ENCODE measurements around the gene TRANK1.
"Not testable (repeated sequence)": the region's sequence is repeated elsewhere in the genome, so short reads cannot be mapped to it uniquely, and the experiment has no call there.

The TRANK1 gene

GRCh38 chr3:36881735-36882134 is 63.1 kb downstream of the TRANK1 start:
- DNase-seq, result no peak

- DNase-seq, result not testable (repeated sequence)
Observed at GRCh38 chr3:36879842-36880241, 65.0 kb downstream of the TRANK1 start.

- DNase-seq, result no peak
Observed at GRCh38 chr3:36877930-36878685, 66.7 kb downstream of the TRANK1 start.

- no peak for DNase-seq
Observed at GRCh38 chr3:36876181-36876936, 68.5 kb downstream of the TRANK1 start.

- no peak for DNase-seq
Observed at GRCh38 chr3:36875397-36875796, 69.5 kb downstream of the TRANK1 start.

GRCh38 chr3:36874424-36874823 is 70.4 kb downstream of the TRANK1 start:
- no peak for DNase-seq

- no peak for DNase-seq
Observed at GRCh38 chr3:36871379-36872126, 73.3 kb downstream of the TRANK1 start.

GRCh38 chr3:36868614-36869436 is 76.0 kb downstream of the TRANK1 start:
- DNase-seq, result no peak

- no peak for DNase-seq
Observed at GRCh38 chr3:36867810-36868209, 77.0 kb downstream of the TRANK1 start.

- no peak for DNase-seq
Observed at GRCh38 chr3:36866368-36866767, 78.5 kb downstream of the TRANK1 start.

GRCh38 chr3:36864180-36865053 is 80.4 kb downstream of the TRANK1 start:
- no peak for DNase-seq

GRCh38 chr3:36862076-36862755 is 82.6 kb downstream of the TRANK1 start:
- no peak for DNase-seq

- no peak for DNase-seq
Observed at GRCh38 chr3:36859494-36859893, 85.4 kb downstream of the TRANK1 start.

- no peak for DNase-seq
Observed at GRCh38 chr3:36852071-36852470, 92.8 kb downstream of the TRANK1 start.

GRCh38 chr3:36850743-36851142 is 94.1 kb downstream of the TRANK1 start:
- DNase-seq, result no peak

- no peak for DNase-seq
Observed at GRCh38 chr3:36846406-36846805, 98.4 kb downstream of the TRANK1 start.

- DNase-seq, result no peak
Observed at GRCh38 chr3:36843065-36844051, 101.5 kb downstream of the TRANK1 start.

GRCh38 chr3:36842275-36842674 is 102.6 kb downstream of the TRANK1 start:
- DNase-seq, result no peak

GRCh38 chr3:36840453-36840921 is 104.4 kb downstream of the TRANK1 start:
- DNase-seq, result no peak

- no peak for DNase-seq
Observed at GRCh38 chr3:36837089-36837488, 107.8 kb downstream of the TRANK1 start.
